GM12874 (cell line): Measurements from ENCODE around the gene CNTROB.

ENCODE experiments used
- CTCF ChIP-seq: IDR thresholded peaks from 2 replicates; pipeline ENCODE4 v1.5.1; 2011; ENCODE audit warnings: low read depth, mild to moderate bottlenecking, control low read depth, low read length, moderate library complexity; ENCODE audit not compliant: insufficient read depth

Gene CNTROB

GRCh38 chr17:7911116-7911515 lies 20.9 kb upstream of the CNTROB start:
- no peak for TF ChIP-seq CTCF

- TF ChIP-seq CTCF, result peak; percentile 64
Measured at GRCh38 chr17:7912927-7913524, 19.0 kb upstream of the CNTROB start.

GRCh38 chr17:7915179-7915610 lies 16.8 kb upstream of the CNTROB start:
- no peak for TF ChIP-seq CTCF

- no peak for TF ChIP-seq CTCF
Measured at GRCh38 chr17:7915611-7916384, 16.2 kb upstream of the CNTROB start, which contains the start of gene RNF227. Gene RNF227, minus strand, starts transcription at chr17:7916289. Its CDS starts 94 bp downstream, at chr17:7916195.

GRCh38 chr17:7916385-7916682 lies 15.7 kb upstream of the CNTROB start:
- TF ChIP-seq CTCF, result no peak

- no peak for TF ChIP-seq CTCF
Measured at GRCh38 chr17:7916808-7917207, 15.2 kb upstream of the CNTROB start.

- no peak for TF ChIP-seq CTCF
Measured at GRCh38 chr17:7922269-7922844, 9.6 kb upstream of the CNTROB start.
